Keratinocyte (primary cell): ENCODE results near the gene ABLIM2. TPM values are rescaled to one million over a fixed set of nuclear protein-coding genes. Genes with fewer than 3 reads are reported as not detected.

Experiments
- DNase-seq: peaks from one replicate; pipeline ENCODE4 v3.0.0-alpha.2; 2011; ENCODE audit warnings: low read depth, missing footprints, low spot score
- FAIRE-seq: peaks from 2 replicates; lab custom pipeline; 2011; peaks lifted over from hg19 to GRCh38; lab: Jason Lieb, UNC
- H2AFZ ChIP-seq: 2 replicates; pipeline ENCODE4 v1.6.0; 2012; ENCODE audit warnings: low read length, control low read depth, inconsistent platforms; ENCODE audit not compliant: control insufficient read depth
- H3K27ac ChIP-seq: 2 replicates; pipeline ENCODE4 v1.5.1; 2011; ENCODE audit warnings: low read length; ENCODE audit not compliant: control insufficient read depth, insufficient read depth
- H3K27me3 ChIP-seq: 3 replicates; pipeline ENCODE4 v1.6.0; 2011; ENCODE audit warnings: low read length; ENCODE audit not compliant: control insufficient read depth, insufficient read depth; ENCODE audit errors: extremely low read depth
- H3K36me3 ChIP-seq, 2 experiments: 2 replicates in 1 of 2; 3 replicates in 1 of 2; pipeline ENCODE4 v1.5.1; 2011; ENCODE audit warnings: low read length in 2 of 2, mild to moderate bottlenecking in 1 of 2; ENCODE audit not compliant: control insufficient read depth in 2 of 2, insufficient read depth in 2 of 2; ENCODE audit errors: extremely low read depth in 1 of 2
- H3K4me1 ChIP-seq: 3 replicates; pipeline ENCODE4 v1.5.1; 2011; ENCODE audit warnings: low read length; ENCODE audit not compliant: control insufficient read depth, insufficient read depth; ENCODE audit errors: extremely low read depth
- H3K4me2 ChIP-seq: 3 replicates; pipeline ENCODE4 v1.6.0; 2011; ENCODE audit warnings: low read depth, low read length; ENCODE audit not compliant: control insufficient read depth, insufficient read depth; ENCODE audit errors: extremely low read depth
- H3K4me3 ChIP-seq, 3 experiments: fragments of 200-600 bp in 1 of 3; sonication (generic) in 1 of 3; 2 replicates in 2 of 3; 3 replicates in 1 of 3; pipeline ENCODE4 v1.5.1; 2011 to 2016; ENCODE audit warnings: low read length in 3 of 3, mild to moderate bottlenecking in 3 of 3, control low read depth in 2 of 3, inconsistent platforms in 1 of 3, low read depth in 1 of 3, mixed read lengths in 1 of 3, mixed run types in 1 of 3, moderate library complexity in 1 of 3; ENCODE audit not compliant: control insufficient read depth in 2 of 3, insufficient read depth in 2 of 3; ENCODE audit errors: extremely low read depth in 1 of 3
- H3K79me2 ChIP-seq: 2 replicates; pipeline ENCODE4 v1.6.0; 2012; ENCODE audit warnings: low read length; ENCODE audit not compliant: control insufficient read depth, insufficient read depth
- H3K9ac ChIP-seq: 3 replicates; pipeline ENCODE4 v1.6.0; 2011; ENCODE audit warnings: low read length; ENCODE audit not compliant: control insufficient read depth, insufficient read depth; ENCODE audit errors: extremely low read depth
- H3K9me1 ChIP-seq: 3 replicates; pipeline ENCODE4 v1.6.0; 2011; ENCODE audit warnings: low read length; ENCODE audit not compliant: control insufficient read depth, insufficient read depth; ENCODE audit errors: extremely low read depth
- H3K9me3 ChIP-seq: 2 replicates; pipeline ENCODE4 v1.5.1; 2012; ENCODE audit warnings: low read depth, low read length; ENCODE audit not compliant: control insufficient read depth
- H4K20me1 ChIP-seq: 3 replicates; pipeline ENCODE4 v1.6.0; 2011; ENCODE audit warnings: low read length; ENCODE audit not compliant: control insufficient read depth, insufficient read depth; ENCODE audit errors: extremely low read depth
- CTCF ChIP-seq, 3 experiments: IDR thresholded peaks in 1 of 3; conservative IDR thresholded peaks in 1 of 3; optimal IDR thresholded peaks in 1 of 3; 2 replicates in 2 of 3; 3 replicates in 1 of 3; pipeline versions ENCODE3 to v1.5.1; 2011; ENCODE audit warnings: low read length in 3 of 3, mild to moderate bottlenecking in 3 of 3, moderate library complexity in 2 of 3, control low read depth in 1 of 3, inconsistent platforms in 1 of 3; ENCODE audit not compliant: insufficient read depth in 2 of 3; ENCODE audit errors: extremely low read depth in 1 of 3
- EZH2 ChIP-seq: IDR thresholded peaks from one replicate; pipeline ENCODE4 v1.6.1; 2012; ENCODE audit warnings: inconsistent platforms, mild to moderate bottlenecking, low read length, moderate library complexity
- dilution Hi-C: fragments of 300-500 bp; cut with MboI; formaldehyde crosslinking; loops from one replicate; pipeline ENCODE4 v1.7.0; 2020; ENCODE audit warnings: low sequenced_read_pairs; ENCODE audit not compliant: extremely low pct_ligation_motif_present
- polyA plus RNA-seq, 5 experiments: library from polyadenylated mRNA; depleted of rRNA in 3 of 5; stranded (reverse) in 3 of 5; stranded (forward) in 1 of 5; unstranded in 1 of 5; fragments of >200 nt; gene quantifications; 1 replicate in 1 of 5; 2 replicates in 3 of 5; 3 replicates in 1 of 5; pipeline versions ENCODE4 v1.2.1 to v1.2.3, GENCODE V29; 2011 to 2012; ENCODE audit warnings: missing spikeins in 2 of 5, low read depth in 1 of 5, low replicate concordance in 1 of 5

ABLIM2 gene
- polyA plus RNA-seq, 1 donor (not counting 4 experiments of a cell fraction or from before 2014, with no cell fraction given): 0.94 TPM

DNA sequence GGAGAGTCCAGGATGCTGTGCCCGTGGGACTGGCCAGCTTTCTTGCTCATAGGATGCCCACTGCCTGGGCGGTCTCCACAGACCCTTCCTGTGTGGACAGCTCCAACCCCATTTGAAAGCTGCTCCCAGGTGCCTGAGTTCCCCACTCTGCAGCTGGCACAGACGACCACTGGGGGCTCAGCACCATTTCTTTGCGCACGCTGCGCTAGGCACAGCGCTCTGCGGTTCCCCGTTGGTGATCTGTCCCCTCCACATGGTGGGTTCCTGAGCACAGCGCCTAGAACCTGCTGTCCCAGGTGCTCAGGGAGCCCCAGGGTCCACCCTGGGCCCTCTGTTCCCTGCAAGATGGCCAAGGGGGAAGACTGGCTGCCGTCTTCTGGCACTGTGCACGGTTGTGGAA, 173.5 kb downstream of the ABLIM2 start:
- no peak overlapping the region for H3K4me2 ChIP-seq
- no peaks in the 10 kb centered on the region for H3K36me3 ChIP-seq
- TF ChIP-seq CTCF (optimal IDR thresholded peaks at IDR 0.05 in 1 of 3, IDR thresholded peaks at IDR 0.05 in 1 of 3, conservative IDR thresholded peaks at IDR 0.05 in 1 of 3; ENCODE audit: extremely low read depth in 1 of 3, insufficient read depth in 2 of 3, low read length in 3 of 3) (no peak), EZH2 (no peak)
- H3K4me1 ChIP-seq: peaks cover 2% of the 10 kb centered on the region
- no peaks in the 10 kb centered on the region for H4K20me1 ChIP-seq
- H3K27me3 ChIP-seq: peaks cover 10% of the 10 kb centered on the region
- dilution Hi-C loops: no loop called here
- DNase-seq: no peak
- no peak overlapping the region for H3K4me3 ChIP-seq
- no peaks in the 10 kb centered on the region for H3K79me2 ChIP-seq
- H3K9ac ChIP-seq: no peak overlapping the region
- no peaks in the 10 kb centered on the region for H3K9me1 ChIP-seq
- FAIRE-seq: no peak
- no peak overlapping the region for H3K27ac ChIP-seq
- no peak overlapping the region for H2AFZ ChIP-seq
- no peaks in the 10 kb centered on the region for H3K9me3 ChIP-seq

GRCh38 chr4:7984286-7984925, 174.2 kb downstream of the ABLIM2 start:
- no peaks in the 10 kb centered on the region for H3K36me3 ChIP-seq
- TF ChIP-seq EZH2 (no peak), CTCF (optimal IDR thresholded peaks at IDR 0.05 in 1 of 3, IDR thresholded peaks at IDR 0.05 in 1 of 3, conservative IDR thresholded peaks at IDR 0.05 in 1 of 3; ENCODE audit: extremely low read depth in 1 of 3, insufficient read depth in 2 of 3, low read length in 3 of 3) (no peak)
- peaks cover 10% of the 10 kb centered on the region for H3K27me3 ChIP-seq
- no peaks in the 10 kb centered on the region for H3K79me2 ChIP-seq
- H3K9ac ChIP-seq: no peak overlapping the region
- H3K9me1 ChIP-seq: no peaks in the 10 kb centered on the region
- H3K4me1 ChIP-seq: peaks cover 8% of the 10 kb centered on the region
- dilution Hi-C loops: no loop called here
- H3K27ac ChIP-seq: no peak overlapping the region
- no peak overlapping the region for H3K4me3 ChIP-seq
- H4K20me1 ChIP-seq: no peaks in the 10 kb centered on the region
- FAIRE-seq (no peak), DNase-seq (no peak)
- no peak overlapping the region for H2AFZ ChIP-seq
- H3K4me2 ChIP-seq: no peak overlapping the region
- H3K9me3 ChIP-seq: no peaks in the 10 kb centered on the region
